Fibroblast of skin of right biceps (primary cell): ENCODE results near the gene RSRC1.
A peak's percentile ranks its signal among the peaks of the same experiment; 100 is the strongest.
"Not testable (repeated sequence)": the region's sequence is repeated elsewhere in the genome, so short reads cannot be mapped to it uniquely, and the experiment has no call there.

Source experiments
- DNase-seq: peaks from one replicate; pipeline ENCODE4 v3.0.0-alpha.2; 2013

Gene RSRC1

GRCh38 chr3:158109804-158110657 lies at the start of gene RSRC1:
RSRC1 (plus strand) TSS chr3:158110089; CDS start chr3:158122105, 12,016 bp downstream.
- DNase-seq, result peak; percentile 90

- DNase-seq, result not testable (repeated sequence)
These were observed 44.3 kb upstream of the RSRC1 start for GRCh38 chr3:158065574-158065973.

- DNase-seq, result no peak
These were observed 37.1 kb upstream of the RSRC1 start for GRCh38 chr3:158072790-158073189.

GRCh38 chr3:158074591-158074990 lies 35.3 kb upstream of the RSRC1 start:
- no peak for DNase-seq

DNA sequence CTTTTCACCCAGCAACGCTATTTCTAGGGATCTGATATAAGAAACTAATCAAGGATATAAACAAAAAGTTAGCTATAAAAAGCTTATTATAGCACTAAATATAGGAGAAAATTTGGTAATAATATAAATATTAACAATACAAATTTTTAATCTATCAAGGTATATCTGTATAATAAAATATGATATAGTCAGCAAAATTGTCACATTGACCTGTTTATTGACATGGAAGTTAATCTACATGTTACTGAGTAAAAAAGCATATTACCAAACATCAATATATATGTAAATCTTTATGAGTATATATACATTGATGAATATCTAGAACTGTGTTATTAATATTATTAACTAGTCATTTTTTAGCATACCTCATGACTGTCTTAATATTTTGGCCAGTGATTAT lies 30.3 kb upstream of the RSRC1 start:
- DNase-seq, result no peak

- peak; percentile 57 for DNase-seq
These were observed 25.2 kb upstream of the RSRC1 start for GRCh38 chr3:158084651-158085050.

DNA sequence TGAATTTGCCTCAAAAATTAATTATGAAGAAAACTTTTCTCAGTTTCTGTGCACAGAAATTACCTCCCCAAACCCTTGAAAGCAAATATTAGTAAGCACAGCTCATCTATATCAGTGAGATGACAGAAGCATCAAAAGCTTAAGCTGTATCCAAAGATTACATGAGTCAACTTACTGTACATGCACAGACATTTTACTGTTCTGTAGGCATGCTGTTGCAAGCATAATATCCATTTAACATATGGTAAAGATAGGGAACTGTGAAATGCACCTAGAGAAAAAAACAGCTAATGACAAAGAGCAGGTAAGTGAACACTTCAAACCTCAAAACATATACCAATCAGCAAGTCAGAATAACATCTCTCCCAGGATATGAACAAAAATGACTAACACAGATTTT lies 24.5 kb upstream of the RSRC1 start:
- DNase-seq, result no peak

GRCh38 chr3:158085931-158086330 lies 24.0 kb upstream of the RSRC1 start:
- DNase-seq, result no peak

DNA sequence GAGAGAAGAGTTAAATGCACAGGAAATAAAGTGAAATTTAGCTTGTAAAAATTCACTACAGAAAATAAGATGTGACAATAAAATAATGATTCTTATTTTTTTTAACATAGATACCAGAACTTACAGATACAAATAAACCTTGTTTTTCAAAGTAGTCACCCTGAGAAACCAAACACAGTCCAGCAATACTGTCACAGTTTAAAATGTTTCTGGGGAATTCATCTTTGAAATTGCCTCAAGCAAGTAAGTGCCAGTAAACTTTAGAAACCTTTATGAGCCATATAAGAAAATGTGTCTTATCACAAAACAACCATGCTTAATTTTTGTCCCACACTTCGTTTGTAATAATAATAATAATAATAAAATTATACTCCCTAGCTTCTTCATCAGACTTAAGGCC lies 23.5 kb upstream of the RSRC1 start:
- no peak for DNase-seq

DNA sequence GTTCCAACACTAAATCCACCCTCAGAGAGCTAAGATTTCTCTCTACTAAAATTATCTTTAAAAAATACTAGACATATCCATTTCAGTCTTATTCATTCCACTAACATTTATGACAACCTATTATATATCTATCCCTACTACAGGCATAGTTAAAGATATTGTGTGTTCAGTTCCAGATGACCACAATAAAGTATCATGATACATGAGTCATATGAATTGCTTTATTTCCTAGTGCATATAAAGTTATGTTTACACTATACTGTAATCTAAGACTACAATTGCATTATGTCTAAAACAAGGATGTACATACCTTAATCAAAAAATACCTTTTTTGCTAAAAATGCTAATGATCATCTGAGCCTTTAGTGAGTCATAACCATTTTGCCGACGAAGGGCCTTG lies 23.1 kb upstream of the RSRC1 start:
- peak; percentile 28 for DNase-seq

DNA sequence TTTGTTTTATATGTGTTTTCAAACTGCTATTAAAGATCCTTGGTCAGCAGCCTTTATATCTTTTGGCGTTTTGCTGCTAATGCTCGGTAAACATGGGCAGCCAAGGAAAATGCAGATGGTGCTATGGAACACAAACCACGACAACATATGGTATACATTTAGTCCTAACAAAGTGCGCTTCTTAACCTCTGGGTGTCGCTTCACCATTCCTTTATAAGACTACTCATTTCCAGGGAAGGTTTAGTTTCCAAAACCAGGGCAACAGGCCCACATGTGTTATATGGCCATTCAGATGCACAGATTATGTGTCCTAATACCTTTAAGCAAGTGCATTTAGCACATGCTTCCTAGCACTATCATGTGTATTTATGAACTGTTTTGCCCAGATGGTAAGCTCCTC lies 18.4 kb upstream of the RSRC1 start:
- DNase-seq, result peak; percentile 68

- no peak for DNase-seq
These were observed 16.4 kb upstream of the RSRC1 start for GRCh38 chr3:158093526-158093925.

DNA sequence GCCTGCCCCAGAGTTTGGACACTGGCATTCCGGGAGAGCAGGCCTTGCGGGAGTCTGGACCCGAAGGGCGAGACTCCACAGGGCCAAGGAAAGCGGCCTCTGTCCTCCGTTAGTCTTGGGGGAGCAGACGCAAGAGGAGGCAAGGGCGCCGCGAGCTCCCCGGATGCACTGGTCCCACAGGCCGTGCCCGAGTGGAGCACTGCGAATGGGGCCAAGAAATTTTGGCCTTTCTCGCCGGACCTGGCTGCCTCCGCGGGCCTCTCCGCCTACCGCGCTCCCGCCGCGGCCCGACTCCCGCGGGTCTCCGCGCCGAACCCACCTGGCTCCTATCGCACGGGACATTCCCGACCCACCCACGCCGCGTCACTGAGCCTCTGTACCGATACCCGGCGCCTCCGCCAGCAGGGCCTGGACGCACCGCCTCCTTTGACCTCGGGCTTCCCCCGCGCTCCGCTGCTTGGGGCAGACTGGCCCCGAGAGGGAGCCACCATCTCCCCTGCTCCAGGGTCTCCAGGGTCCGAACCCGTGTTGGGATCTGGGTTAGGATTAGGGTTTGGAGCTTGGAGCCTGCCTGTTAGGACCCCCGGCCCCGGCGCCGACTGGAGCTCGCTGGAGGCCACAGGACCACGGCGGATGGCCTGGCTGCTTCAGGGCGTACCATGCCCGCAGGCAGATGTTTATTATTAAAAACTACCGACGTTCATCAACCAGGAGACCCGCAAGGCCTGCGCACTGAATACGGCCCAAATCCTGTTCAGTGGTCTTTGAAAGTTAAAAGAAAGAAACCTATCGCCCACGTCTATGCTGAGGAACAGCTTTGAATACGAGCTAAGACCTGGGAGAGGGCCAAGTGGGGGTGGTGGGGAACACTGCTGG lies 15.4 kb upstream of the RSRC1 start:
- no peak for DNase-seq

GRCh38 chr3:158095111-158095813 lies 14.6 kb upstream of the RSRC1 start:
- DNase-seq, result no peak

GRCh38 chr3:158095814-158096704 lies 13.8 kb upstream of the RSRC1 start:
- no peak for DNase-seq

GRCh38 chr3:158097081-158097592 lies 12.8 kb upstream of the RSRC1 start:
- DNase-seq, result no peak

- peak; percentile 38 for DNase-seq
These were observed 12.1 kb upstream of the RSRC1 start for GRCh38 chr3:158097593-158098308.

DNA sequence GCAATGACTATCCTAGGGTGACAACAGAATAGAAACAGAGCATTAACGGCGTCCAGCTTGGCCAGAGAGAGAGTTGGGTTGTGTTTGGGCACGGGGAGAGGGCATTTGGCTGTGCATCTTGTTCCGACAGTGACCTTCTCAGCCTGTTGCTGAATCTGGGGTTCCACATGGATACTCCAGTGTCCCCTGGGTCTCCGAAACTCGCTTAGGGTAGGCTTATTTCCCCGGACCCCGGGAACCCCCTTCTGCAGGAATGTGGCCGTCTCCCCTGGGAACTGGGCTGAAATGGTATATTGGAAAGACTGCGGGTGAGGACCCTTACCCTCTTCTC lies 11.6 kb upstream of the RSRC1 start:
- no peak for DNase-seq

DNA sequence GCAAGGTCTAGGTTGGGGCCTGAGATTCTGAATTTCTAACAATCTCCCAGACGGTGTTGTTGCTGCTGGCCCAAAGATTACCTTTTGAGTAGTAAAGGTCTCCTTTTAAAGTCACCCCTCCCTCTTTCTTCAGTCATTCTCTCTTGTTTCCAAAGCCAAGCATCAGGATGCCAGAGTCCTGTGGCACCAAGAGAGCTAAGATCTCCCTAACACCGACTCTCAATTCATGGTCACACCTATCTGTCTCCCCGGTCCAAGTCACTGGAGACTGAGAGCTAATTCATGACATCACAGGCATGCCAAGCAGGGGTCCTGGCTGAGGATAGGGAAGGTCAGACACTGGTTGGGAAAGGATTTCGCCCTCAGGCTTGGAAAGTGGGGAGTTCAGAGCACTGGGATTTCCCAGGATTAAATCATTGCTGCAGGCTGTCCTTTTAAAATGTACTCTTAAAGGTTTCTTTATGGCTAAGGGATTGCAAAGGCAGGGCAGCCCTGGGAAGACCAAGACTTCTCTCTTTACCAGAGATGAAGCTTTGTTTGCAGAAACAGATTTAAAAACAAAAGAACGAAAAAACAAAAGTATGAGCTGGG lies 11.0 kb upstream of the RSRC1 start:
- no peak for DNase-seq

GRCh38 chr3:158100681-158101080 lies 9.2 kb upstream of the RSRC1 start:
- no peak for DNase-seq
